ENCODE data around the gene TTF1.

TTF1 gene

GRCh38 chr9:132424857-132425674 is 18.4 kb upstream of the TTF1 start:
- DNase-seq (ENCODE audit: low read depth): no peak
- no peak for TF ChIP-seq CTCF (conservative IDR thresholded peaks at IDR 0.05; ENCODE audit: low read length)
- no peak overlapping the region for H3K4me3 ChIP-seq (ENCODE audit: low read length)

- DNase-seq (ENCODE audit: low read depth): no peak
- no peak for TF ChIP-seq CTCF (conservative IDR thresholded peaks at IDR 0.05; ENCODE audit: low read length)
These were observed 16.9 kb upstream of the TTF1 start for GRCh38 chr9:132423503-132423902.

GRCh38 chr9:132422574-132422973 is 15.9 kb upstream of the TTF1 start:
- DNase-seq (ENCODE audit: low read depth): no peak
- H3K4me3 ChIP-seq (ENCODE audit: low read length): no peak overlapping the region
- TF ChIP-seq CTCF (conservative IDR thresholded peaks at IDR 0.05; ENCODE audit: low read length): no peak

More at GRCh38 chr9:132423503-132423902, 16.9 kb upstream of the TTF1 start:
- H3K4me3 ChIP-seq (ENCODE audit: low read length): no peak overlapping the region

GRCh38 chr9:132418726-132419363 is 12.2 kb upstream of the TTF1 start:
- DNase-seq (ENCODE audit: low read depth): no peak
- H3K4me3 ChIP-seq (ENCODE audit: low read length): no peak overlapping the region
- TF ChIP-seq CTCF (conservative IDR thresholded peaks at IDR 0.05; ENCODE audit: low read length): no peak

- no peak for DNase-seq (ENCODE audit: low read depth)
- no peak overlapping the region; the same call in 1 of the 2 replicates for H3K4me3 ChIP-seq (ENCODE audit: low read length)
These were observed 8.5 kb upstream of the TTF1 start for GRCh38 chr9:132415181-132415580.

GRCh38 chr9:132414731-132415130 is 8.1 kb upstream of the TTF1 start:
- H3K4me3 ChIP-seq (ENCODE audit: low read length): no peak overlapping the region
- no peak for TF ChIP-seq CTCF (conservative IDR thresholded peaks at IDR 0.05; ENCODE audit: low read length)
- DNase-seq (ENCODE audit: low read depth): no peak

More at GRCh38 chr9:132415181-132415580, 8.5 kb upstream of the TTF1 start:
- no peak for TF ChIP-seq CTCF (conservative IDR thresholded peaks at IDR 0.05; ENCODE audit: low read length)

GRCh38 chr9:132413926-132414325 is 7.3 kb upstream of the TTF1 start:
- DNase-seq (ENCODE audit: low read depth): no peak
- TF ChIP-seq CTCF (conservative IDR thresholded peaks at IDR 0.05; ENCODE audit: low read length): no peak
- H3K4me3 ChIP-seq (ENCODE audit: low read length): no peak overlapping the region
